Natural killer cell (primary cell): ENCODE data around the gene APOL1. TPM values are rescaled to one million over a fixed set of nuclear protein-coding genes. Genes with fewer than 3 reads are reported as not detected.

Experiments
- ATAC-seq, 3 donors: fragments of 150-1000 bp in 2 of 3; fragments of 200-7000 bp in 1 of 3; cut with Tn5 transposase; 1 replicate in 1 of 3; 2 replicates in 2 of 3; pipeline ENCODE4 v1.10.0; 2021; ENCODE audit warnings: mild to moderate bottlenecking in 2 of 3, moderate library complexity in 2 of 3
- DNase-seq, 2 donors: peaks; one replicate each; pipeline versions ENCODE4 v3.0.0 to v3.0.0-alpha.2; 2013 to 2021; ENCODE audit warnings: mixed read lengths in 1 of 2
- H3K27ac ChIP-seq: one replicate; pipeline ENCODE4 v1.5.1; 2013; ENCODE audit warnings: mild to moderate bottlenecking, low read length
- H3K27me3 ChIP-seq: one replicate; pipeline ENCODE4 v1.6.1; 2013; ENCODE audit warnings: low read length; ENCODE audit not compliant: control insufficient read depth, insufficient read depth
- H3K36me3 ChIP-seq: one replicate; pipeline ENCODE4 v1.6.1; 2013; ENCODE audit warnings: low read length; ENCODE audit not compliant: control insufficient read depth, insufficient read depth
- H3K4me1 ChIP-seq: one replicate; pipeline ENCODE4 v1.6.1; 2013; ENCODE audit warnings: low read length; ENCODE audit not compliant: control insufficient read depth, insufficient read depth
- H3K4me3 ChIP-seq: one replicate; pipeline ENCODE4 v1.5.1; 2013; ENCODE audit warnings: low read length
- H3K9me3 ChIP-seq: one replicate; pipeline ENCODE4 v1.6.1; 2013; ENCODE audit warnings: low read length; ENCODE audit not compliant: control insufficient read depth, insufficient read depth
- H3K27ac Mint-ChIP-seq, 2 donors: one replicate each; pipeline ENCODE4 v1.8.0; 2022; ENCODE audit warnings: mild to moderate bottlenecking in 2 of 2, mixed read lengths in 2 of 2, moderate library complexity in 1 of 2
- H3K27me3 Mint-ChIP-seq, 2 donors: one replicate each; pipeline ENCODE4 v1.8.0; 2022; ENCODE audit warnings: low read depth in 2 of 2, mixed read lengths in 2 of 2
- H3K36me3 Mint-ChIP-seq: one replicate; pipeline ENCODE4 v1.8.0; 2022; ENCODE audit warnings: mixed read lengths
- H3K4me1 Mint-ChIP-seq, 2 donors: one replicate each; pipeline ENCODE4 v1.8.0; 2022; ENCODE audit warnings: mixed read lengths in 2 of 2
- H3K4me3 Mint-ChIP-seq: one replicate; pipeline ENCODE4 v1.8.0; 2022; ENCODE audit warnings: mild to moderate bottlenecking, moderate library complexity, mixed read lengths
- H3K9me3 Mint-ChIP-seq, 2 donors: one replicate each; pipeline ENCODE4 v1.8.0; 2022; ENCODE audit warnings: mixed read lengths in 2 of 2
- WGBS: methylation state at CpG from one replicate; pipeline ENCODE4 v1.1.7; 2013; ENCODE audit warnings: missing lambda C conversion rate; ENCODE audit not compliant: insufficient coverage; 5-methylcytosine and 5-hydroxymethylcytosine counted together
- intact Hi-C: fragments of 100-400 bp; cut with micrococcal nuclease; formaldehyde crosslinking; loops from one replicate; pipeline ENCODE4 v1.14.2; 2022
- total RNA-seq, 4 donors: library from RNA; stranded (reverse); fragments of 120-200 nt in 1 of 4; gene quantifications; one replicate each; pipeline versions ENCODE4 v1.2.3 to v1.2.4, GENCODE V29; 2013 to 2022
- TF ChIP-seq, protein P1 (sequence below): fragments of 200-600 bp; IDR thresholded peaks from one replicate; pipeline ENCODE4 v1.8.0; 2022; ENCODE audit warnings: antibody characterized with exemption

APOL1 gene
- total RNA-seq, 3 donors from 2014 or later (not counting 1 experiment from before 2014, with no cell fraction given), result 39.5 to 51.2 (median 49.6) TPM

DNA sequence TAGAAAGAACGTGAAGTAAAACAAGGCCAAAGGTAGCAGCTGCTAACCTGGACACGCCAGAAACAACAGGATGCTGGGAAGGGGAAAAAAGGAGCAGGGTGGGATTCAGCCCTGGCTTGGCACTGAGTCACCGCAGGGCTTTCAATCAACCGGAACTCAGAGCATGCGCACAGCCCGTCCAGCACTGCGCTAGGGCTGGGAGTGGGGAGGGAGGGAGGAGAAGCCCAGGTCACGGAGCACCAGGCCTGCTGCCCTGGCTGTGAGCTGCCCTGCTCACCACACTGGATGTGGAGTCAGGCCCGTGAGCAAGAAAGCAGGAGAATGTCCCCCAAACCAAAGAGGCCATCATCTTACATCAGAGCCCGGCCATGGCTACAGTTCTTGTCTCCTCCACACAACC is 51.5 kb downstream of the APOL1 start:
- Histone ChIP-seq H3K9me3 (no peaks in the 10 kb centered on the region), H3K27me3 (no peaks in the 10 kb centered on the region), H3K4me1 (peaks cover 7% of the 10 kb centered on the region), H3K27ac (no peak overlapping the region), H3K36me3 (peaks cover 94% of the 10 kb centered on the region), H3K4me3 (no peak overlapping the region)
- DNase-seq (no peak), ATAC-seq (no peak)
- Mint-ChIP-seq H3K4me3 (no peak overlapping the region), H3K4me1 (peaks cover 15 to 16% of the 10 kb centered on the region in 2 donors), H3K27ac (no peak overlapping the region), H3K36me3 (peaks cover 8% of the 10 kb centered on the region), H3K27me3 (no peaks in the 10 kb centered on the region), H3K9me3 (no peaks in the 10 kb centered on the region)
- intact Hi-C loops, result no loop called here
- TF ChIP-seq, protein P1, sequence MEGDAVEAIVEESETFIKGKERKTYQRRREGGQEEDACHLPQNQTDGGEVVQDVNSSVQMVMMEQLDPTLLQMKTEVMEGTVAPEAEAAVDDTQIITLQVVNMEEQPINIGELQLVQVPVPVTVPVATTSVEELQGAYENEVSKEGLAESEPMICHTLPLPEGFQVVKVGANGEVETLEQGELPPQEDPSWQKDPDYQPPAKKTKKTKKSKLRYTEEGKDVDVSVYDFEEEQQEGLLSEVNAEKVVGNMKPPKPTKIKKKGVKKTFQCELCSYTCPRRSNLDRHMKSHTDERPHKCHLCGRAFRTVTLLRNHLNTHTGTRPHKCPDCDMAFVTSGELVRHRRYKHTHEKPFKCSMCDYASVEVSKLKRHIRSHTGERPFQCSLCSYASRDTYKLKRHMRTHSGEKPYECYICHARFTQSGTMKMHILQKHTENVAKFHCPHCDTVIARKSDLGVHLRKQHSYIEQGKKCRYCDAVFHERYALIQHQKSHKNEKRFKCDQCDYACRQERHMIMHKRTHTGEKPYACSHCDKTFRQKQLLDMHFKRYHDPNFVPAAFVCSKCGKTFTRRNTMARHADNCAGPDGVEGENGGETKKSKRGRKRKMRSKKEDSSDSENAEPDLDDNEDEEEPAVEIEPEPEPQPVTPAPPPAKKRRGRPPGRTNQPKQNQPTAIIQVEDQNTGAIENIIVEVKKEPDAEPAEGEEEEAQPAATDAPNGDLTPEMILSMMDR, result no peak
- 94% methylated on average over 10 of the region's 10 CpGs for WGBS

DNA sequence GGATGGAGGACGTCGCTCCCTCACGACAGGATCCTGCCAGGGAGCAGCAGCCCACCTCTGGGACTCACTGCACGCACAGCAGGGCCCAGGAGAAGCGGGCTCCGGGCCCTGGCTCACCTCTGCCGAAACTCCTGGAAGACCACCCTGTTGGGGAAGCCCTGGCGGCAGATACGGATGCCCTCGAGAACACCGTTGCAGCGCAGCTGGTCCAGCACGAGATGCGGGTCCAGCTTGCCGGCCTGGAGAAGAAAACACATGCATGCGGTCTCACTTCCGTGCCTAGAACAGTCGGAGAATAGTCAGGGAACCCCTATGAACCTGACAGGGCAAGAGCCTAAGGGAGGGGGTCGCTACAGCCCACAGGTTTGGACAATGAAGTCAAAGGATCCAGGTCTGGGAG is 52.9 kb downstream of the APOL1 start:
- Histone ChIP-seq H3K9me3 (no peaks in the 10 kb centered on the region), H3K27ac (no peak overlapping the region), H3K4me3 (no peak overlapping the region), H3K27me3 (no peaks in the 10 kb centered on the region), H3K4me1 (peaks cover 7% of the 10 kb centered on the region), H3K36me3 (peaks cover 90% of the 10 kb centered on the region)
- peaks cover 8% of the 10 kb centered on the region for H3K36me3 Mint-ChIP-seq
- WGBS, result 94% methylated on average over 19 of the region's 19 CpGs
- no peak for DNase-seq
- intact Hi-C loops, result no loop called here
- peaks cover 15 to 16% of the 10 kb centered on the region in 2 donors for H3K4me1 Mint-ChIP-seq
- H3K4me3 Mint-ChIP-seq, result no peak overlapping the region
- peak overlapping the region in 1 of 2 donors; percentile 23 for H3K27ac Mint-ChIP-seq
- H3K9me3 Mint-ChIP-seq, result no peaks in the 10 kb centered on the region
- H3K27me3 Mint-ChIP-seq, result no peaks in the 10 kb centered on the region
- no peak for ATAC-seq
- TF ChIP-seq, protein P1, result no peak

DNA sequence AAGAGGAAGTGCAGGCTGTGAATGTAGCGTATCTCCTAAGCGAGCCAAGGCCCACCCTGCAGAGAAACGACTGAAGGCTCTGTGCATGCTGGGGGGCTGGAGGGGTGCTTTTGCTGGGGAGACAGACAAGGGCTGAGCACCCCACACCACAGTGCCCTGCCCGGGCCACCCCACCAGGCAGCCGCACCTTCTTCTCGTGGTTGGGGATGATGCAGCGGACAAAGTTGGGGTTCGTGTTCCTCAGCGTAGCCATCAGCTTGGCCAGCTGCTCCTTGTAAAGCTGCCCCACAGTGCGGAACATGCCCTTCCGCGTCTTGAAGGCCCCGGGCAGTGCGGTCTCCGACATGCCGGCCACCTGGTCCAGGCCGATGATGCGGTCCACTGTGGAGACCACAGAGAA is 53.3 kb downstream of the APOL1 start:
- Mint-ChIP-seq H3K36me3 (peaks cover 8% of the 10 kb centered on the region), H3K4me3 (no peak overlapping the region), H3K27ac (peak overlapping the region in 1 of 2 donors; percentile 21), H3K4me1 (peaks cover 12 to 15% of the 10 kb centered on the region in 2 donors), H3K27me3 (no peaks in the 10 kb centered on the region), H3K9me3 (no peaks in the 10 kb centered on the region)
- 90% methylated on average over 18 of the region's 18 CpGs for WGBS
- Histone ChIP-seq H3K27me3 (no peaks in the 10 kb centered on the region), H3K4me1 (peaks cover 4% of the 10 kb centered on the region), H3K4me3 (no peak overlapping the region), H3K9me3 (no peaks in the 10 kb centered on the region), H3K36me3 (peaks cover 90% of the 10 kb centered on the region), H3K27ac (no peak overlapping the region)
- TF ChIP-seq, protein P1, result no peak
- intact Hi-C loops, result no loop called here
- DNase-seq (no peak), ATAC-seq (no peak)

- Mint-ChIP-seq H3K4me1 (peaks cover 6 to 15% of the 10 kb centered on the region in 2 donors), H3K4me3 (no peak overlapping the region), H3K36me3 (peaks cover 8% of the 10 kb centered on the region), H3K9me3 (no peaks in the 10 kb centered on the region), H3K27me3 (no peaks in the 10 kb centered on the region), H3K27ac (peak overlapping the region; percentile 38 to 48)
- Histone ChIP-seq H3K4me1 (no peaks in the 10 kb centered on the region), H3K36me3 (peaks cover 91% of the 10 kb centered on the region), H3K9me3 (no peaks in the 10 kb centered on the region), H3K27ac (no peak overlapping the region), H3K4me3 (no peak overlapping the region), H3K27me3 (no peaks in the 10 kb centered on the region)
- TF ChIP-seq, protein P1, result no peak
- DNase-seq (no peak), ATAC-seq (no peak)
- intact Hi-C loops, result no loop called here
- 97% methylated on average over 17 of the region's 17 CpGs for WGBS
These were observed 55.9 kb downstream of the APOL1 start for GRCh38 chr22:36308880-36309279.
